NCI-H2029 treated with DMSO at 0.1 percent for 48 hours (cell line): Measurements from ENCODE around the gene CTNNBL1.

Source experiments
- DNase-seq: peaks from one replicate; lab custom pipeline; 2025; lab: John Stamatoyannopoulos, UW

CTNNBL1 gene

DNA sequence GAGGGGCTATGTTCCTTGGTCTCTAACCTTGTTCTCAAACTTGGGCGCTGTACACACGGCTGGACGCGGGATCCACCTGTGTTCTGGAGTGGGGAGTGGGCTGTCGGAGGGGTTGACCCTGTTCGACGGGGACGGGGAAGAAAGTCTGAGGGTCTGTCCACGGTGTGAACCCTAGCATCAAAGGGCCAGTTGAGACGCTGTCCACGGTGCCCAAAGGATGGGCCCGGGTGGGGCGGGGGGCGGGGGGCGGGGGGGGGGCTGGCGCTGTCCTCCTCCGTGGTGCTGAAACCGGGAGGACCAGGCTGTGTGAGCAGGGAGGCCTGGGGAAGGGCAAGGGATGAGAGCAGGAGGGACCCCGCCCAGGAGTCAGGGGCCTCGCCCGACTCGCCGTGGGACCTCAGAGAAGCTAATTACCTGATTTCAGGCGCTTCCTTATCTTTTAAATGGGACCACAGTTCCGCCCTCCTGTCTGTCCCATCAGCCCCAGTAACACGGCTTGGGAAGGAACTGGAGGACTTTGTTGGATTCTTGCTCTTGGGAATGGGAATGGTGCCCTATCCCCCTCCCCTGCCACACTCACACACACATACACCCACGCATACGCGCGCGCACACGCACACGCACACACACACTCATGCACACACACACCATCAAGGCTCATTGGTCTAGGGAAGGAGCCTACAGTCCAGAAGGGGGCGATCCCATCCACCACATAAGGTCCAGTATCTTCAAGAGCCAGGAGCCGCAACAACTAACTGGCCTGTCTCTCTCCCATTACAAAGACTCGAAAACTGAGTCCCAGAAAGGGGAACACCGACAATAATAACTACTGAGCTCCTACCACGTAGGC is 208.0 kb downstream of the CTNNBL1 start:
- DNase-seq = peak; percentile 79

DNA sequence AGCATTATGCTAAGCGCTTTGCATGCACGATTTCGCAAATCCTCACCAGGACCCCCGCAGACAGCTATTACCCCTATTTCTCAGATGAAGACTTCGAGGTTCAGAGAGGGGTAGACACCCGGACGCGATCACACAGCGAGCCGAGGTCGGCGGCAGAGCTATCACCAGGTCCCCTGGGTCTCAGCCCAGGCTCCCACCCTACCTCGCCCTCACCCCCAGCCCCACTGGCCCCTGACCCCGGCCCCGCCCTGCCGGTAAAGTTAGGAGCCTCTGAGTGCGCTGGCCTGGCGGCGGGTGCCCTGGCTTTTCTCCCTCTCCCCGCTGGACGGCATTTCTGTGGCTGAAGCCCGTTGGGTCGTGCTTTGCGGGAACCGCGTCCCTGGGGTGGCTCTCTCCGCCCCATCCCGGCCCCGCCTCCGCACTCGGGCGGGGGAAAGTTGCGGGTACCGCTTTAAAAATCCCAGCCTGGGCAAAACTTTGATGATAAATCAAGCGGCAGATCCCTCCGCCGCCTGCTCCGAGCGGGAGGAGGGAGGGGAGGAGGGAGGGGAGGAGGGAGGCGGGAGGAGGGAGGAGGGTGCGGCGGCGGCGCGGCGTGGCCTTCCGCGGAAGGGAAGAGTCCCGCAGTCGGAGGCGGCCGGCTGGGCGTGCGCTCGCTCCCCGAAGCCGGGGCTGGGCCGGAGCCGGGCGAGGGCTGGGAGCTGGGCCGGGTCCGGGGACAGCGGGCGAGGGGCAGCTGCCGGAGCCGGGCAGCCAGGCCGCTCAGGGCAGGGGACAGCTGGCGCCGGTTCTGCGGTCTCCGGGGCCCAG is 208.9 kb downstream of the CTNNBL1 start, which contains the start of gene VSTM2L:
VSTM2L (plus strand) TSS at position 624 of the 810 bp plus-strand sequence. CDS start 224 bp downstream, outside the sequence.
- DNase-seq = no peak

DNA sequence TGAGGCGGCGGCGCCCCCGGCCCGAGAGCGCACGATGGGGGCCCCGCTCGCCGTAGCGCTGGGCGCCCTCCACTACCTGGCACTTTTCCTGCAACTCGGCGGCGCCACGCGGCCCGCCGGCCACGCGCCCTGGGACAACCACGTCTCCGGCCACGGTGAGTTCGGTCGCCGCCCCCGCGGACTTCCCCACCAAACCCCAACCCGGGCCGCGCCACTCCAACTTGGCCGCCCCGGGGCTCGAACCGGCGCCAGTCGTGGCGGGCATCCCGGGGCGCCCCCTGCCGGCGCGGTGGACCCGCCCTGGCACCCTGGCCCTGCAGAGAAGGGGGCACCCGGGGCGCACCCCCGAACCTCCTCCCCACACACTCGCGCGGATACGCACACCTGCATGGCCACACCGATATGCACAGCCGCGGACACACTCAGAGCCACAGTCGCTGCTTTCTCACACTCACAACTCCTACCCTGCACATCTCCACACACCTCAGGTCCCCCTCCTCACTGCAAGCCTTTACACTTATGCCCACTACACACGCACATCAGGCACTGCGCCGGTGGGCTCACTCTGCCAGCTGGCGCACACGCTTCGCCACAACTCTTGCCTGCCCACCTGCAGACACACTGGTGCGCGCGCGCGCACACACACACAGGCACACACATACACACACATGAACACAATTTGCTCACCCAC is 209.6 kb downstream of the CTNNBL1 start:
- DNase-seq = no peak

- no peak for DNase-seq
Observed at GRCh38 chr20:37904008-37904642, 210.3 kb downstream of the CTNNBL1 start.

GRCh38 chr20:37904845-37905373 is 211.1 kb downstream of the CTNNBL1 start:
- no peak for DNase-seq

- DNase-seq = no peak
Observed at GRCh38 chr20:37905671-37906613, 212.1 kb downstream of the CTNNBL1 start.

DNA sequence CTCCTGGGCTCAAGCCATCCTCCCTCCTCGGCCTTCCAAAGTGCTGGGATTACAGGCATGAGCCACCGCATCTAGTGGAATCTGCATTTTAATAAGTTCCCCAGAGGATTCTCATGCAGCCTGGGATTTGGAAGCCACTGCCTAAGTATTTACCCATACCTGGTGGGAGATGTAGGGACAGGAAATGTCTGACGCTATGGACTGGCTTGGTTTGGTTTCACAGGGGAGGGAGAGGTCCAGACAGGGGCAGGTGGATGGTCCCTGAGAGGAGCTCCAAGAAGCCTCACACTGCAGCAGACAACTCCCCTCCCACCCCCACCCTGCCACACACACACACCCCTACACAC is 213.5 kb downstream of the CTNNBL1 start:
- DNase-seq = peak; percentile 26

DNA sequence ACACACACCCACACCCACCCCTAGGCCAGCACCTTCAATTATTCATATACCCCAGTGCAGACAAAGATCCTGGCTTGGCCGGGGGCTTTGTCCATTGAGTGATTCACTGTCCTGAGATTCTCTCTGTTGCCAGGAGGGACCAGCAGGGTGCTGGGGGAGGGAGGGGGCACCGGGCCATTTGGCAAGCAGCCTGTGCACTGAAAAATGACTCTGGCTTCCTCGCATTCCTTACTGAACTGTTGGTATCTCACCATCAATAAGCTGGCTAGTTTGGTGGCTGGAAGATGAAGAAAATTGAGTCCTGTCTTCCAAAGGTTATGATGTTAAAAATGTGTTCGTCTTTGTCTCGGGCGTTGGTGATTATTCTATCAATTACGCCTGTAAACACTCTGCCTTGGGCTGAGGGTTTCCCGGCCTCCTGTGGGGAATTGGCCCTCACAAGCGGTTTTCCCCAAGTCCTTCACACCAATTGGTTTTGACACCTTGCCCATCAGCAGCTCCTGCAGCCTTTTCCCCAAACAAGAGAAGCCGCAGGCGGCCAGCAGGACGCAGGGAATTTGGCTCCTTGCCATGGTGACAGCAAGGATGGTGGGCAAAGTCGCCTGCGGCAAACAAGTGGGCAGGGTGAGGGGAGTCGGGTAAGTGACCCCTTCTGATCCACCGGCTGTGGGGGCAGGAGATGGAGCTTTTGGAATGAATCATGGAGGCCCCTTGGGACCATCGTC is 214.0 kb downstream of the CTNNBL1 start:
- peak; percentile 86 for DNase-seq

- no peak for DNase-seq
Observed at GRCh38 chr20:37911261-37911660, 217.4 kb downstream of the CTNNBL1 start.

DNA sequence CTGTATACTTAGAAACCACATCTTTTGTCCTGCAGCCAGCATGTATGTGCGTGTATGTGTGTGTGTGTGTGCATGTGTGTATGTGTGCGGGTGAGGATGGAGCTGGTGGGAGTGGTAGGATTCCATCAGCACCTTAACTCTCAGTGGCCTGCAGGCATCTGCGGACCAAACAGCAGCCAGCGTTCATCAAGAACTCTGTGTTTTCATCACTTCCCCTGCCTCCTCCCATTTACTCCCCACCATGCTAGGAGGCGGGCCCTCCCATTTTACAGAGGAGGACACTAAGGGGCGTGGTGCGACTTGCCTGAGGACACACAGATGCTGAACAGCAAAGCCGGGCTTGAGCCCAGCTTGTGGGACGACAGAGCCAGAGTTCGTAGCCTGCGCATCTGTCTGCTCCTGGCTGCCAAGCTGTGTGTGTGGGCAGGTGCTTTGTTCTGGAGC is 218.0 kb downstream of the CTNNBL1 start:
- DNase-seq = no peak

GRCh38 chr20:37912874-37913273 is 219.0 kb downstream of the CTNNBL1 start:
- DNase-seq = no peak

DNA sequence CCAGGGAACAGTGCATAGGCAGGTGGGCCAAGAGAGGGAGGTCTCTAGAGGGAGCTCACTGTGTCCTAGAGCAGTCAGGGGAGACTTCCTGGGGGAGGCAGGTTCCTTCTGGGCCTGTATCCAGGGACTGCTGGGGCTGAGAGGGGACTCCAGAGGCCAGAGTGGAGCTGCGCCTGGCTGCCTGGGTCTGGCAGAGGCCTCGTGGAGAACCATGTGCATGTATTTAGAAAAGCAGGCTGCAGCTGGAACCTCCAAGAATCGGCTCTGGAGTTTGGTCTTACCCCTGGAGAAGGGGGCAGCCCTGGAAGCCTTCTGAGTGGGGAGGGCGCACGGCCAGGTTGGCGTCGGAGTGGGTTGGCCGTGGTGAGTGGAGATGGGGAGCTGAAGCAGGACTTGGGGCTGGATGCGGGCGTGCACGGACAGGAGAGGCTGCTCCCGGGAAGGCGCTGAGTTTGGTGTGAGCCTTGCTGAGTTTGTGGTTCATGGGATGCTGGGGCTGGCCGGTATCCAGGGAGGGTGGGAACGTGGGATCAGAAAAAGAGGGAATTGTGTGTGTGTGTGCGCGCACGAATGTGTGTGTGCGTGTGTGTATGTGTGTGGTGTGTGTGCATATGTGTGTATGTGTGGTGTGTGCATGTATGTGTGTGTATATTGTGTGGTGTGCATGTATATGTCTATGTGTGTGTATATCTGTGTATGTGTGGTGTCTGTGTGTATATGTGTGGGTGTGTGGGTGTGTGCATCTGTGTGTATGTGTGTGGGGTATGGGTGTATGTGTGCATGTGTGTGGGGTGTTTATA is 219.9 kb downstream of the CTNNBL1 start:
- DNase-seq = no peak

- DNase-seq = no peak
Observed at GRCh38 chr20:37914367-37914671, 220.5 kb downstream of the CTNNBL1 start.

DNA sequence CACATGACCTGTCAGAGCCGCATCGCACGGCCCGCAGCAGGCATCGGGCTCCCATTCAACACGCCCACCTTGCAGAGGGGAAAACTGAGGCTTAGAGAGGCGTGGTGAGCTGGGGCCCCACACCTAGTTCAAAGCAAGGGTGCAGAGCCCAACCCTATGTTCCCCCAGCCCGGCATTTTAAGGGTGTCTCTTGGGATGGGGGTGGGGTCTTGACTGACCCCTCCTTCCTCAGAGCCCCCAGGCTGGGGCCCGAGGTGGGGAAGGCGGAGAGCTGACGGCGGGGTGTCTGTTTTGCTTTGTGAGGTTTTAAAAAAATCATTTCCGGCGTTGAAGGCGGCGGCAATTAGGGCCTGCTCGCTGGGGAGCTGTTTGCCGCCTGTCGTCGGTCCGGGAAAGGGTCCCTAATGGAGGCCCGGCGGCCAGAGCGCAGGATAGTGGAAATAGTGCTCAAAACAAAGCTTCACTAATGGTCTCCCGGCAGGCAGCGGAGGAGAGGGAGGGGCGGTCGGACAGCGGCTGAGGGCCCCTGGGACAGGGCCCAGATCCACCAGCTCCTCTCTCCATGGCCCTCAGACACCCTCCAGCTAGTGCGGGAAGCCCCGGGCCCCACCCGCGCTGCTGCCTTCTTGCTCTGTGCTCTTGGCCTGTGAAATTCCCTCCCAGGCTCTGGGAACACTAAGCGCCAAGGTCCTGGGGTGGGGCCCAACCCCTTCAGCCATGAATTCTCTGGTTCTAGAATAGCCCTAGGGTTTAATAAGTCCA is 221.0 kb downstream of the CTNNBL1 start:
- DNase-seq = no peak

GRCh38 chr20:37915434-37915787 is 221.6 kb downstream of the CTNNBL1 start:
- no peak for DNase-seq

DNA sequence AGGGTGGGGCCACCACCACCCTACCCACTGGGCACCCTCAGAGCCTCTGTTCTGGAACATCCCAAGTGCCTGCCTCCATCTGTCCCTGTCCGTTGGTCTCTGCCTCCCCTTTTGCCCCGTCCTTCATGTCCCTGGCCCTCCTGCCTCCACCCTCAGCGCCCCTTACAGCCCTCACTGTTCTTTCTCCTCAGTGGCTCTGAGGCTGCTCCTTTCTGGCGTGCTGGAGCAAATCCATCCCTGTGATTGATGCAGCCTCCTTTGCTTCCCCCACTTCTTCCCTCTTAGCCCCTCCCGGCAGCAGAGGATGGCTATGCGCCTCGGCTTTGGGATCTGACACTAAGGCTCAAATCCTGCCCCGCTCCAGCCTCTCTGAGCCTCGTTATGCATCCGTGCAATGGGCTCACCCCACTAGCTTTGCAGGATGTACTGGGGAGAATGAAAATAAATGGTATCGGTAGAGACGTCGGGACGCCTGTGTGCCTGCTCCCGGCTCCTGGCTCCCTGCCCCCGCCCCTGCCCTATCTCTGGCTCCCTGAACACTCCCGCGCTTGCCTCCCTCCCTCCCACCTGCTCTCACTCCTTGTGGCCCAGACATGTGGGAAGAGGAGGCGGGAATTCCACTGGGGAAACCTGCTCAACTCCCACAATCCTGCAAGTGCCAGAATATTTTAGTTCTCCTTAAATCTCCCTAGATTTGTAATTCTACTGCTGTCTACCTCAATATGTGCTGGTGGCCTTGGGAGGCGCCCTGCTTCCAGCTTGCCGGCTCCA is 222.2 kb downstream of the CTNNBL1 start:
- no peak for DNase-seq

GRCh38 chr20:37917461-37917860 is 223.6 kb downstream of the CTNNBL1 start:
- no peak for DNase-seq

DNA sequence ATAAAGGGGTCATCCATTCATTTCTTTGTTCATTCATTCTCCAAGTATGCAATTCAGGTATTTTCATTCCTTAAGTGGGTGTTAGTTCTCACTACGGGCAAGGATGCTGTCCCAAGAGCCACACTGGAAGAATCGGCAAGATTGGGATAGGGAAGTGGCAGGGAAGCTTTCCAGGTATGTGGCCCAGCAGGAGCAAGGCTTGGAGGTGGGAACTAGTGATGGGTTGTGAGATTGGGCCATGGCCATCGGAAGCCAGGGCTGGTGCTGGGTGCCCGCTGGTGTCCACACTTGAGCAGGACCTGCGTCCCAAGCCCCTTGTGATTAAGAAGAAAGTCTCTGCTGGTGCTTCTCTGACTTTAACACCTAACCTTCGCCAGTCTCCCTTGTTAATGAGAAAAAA is 224.2 kb downstream of the CTNNBL1 start:
- DNase-seq = no peak
